NCI-H2081 treated with DMSO at 0.1 percent for 48 hours (cell line): ENCODE results near the gene PAPLN.

Experiments
- DNase-seq: peaks from one replicate; lab custom pipeline; 2025; lab: John Stamatoyannopoulos, UW

The PAPLN gene

DNA sequence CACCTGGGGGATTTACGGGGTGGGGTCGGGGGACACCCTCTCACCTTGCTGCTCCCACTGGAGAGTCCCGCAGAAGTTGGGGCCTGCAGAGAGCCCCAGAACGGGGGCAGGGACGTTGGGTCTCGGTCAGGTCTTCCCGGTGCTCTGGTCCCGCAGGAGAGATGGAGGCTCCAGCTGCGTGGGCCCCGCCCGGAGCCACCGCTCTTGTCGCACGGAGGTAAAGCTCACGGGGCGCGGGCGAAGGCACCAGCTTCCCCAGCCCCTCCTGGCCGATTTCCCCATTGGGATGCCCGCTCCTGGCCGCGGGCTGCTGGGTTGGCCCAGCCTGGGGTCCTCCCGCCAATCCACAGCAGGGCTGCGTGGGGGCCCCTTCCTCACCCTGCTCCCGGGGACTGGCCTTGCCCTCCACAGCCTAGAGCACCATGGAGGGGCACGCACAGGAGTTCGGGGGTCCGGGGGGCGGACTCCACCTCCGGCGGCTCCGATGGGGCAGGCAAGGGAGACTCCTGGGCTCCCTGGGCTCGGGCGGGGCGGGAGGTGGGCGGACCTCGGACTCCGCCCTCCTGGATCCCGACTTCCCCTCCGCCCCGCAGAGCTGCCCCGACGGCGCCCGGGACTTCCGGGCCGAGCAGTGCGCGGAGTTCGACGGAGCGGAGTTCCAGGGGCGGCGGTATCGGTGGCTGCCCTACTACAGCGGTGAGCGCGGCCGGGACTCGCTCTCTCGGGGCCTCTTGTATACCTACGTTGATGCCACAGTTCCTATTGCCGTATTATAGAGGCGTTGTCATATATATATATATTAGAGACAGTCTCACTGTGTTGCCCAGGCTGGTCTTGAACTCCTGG lies 8.4 kb downstream of the PAPLN start:
- no peak for DNase-seq

GRCh38 chr14:73246387-73247150 lies 9.3 kb downstream of the PAPLN start:
- DNase-seq: no peak

DNA sequence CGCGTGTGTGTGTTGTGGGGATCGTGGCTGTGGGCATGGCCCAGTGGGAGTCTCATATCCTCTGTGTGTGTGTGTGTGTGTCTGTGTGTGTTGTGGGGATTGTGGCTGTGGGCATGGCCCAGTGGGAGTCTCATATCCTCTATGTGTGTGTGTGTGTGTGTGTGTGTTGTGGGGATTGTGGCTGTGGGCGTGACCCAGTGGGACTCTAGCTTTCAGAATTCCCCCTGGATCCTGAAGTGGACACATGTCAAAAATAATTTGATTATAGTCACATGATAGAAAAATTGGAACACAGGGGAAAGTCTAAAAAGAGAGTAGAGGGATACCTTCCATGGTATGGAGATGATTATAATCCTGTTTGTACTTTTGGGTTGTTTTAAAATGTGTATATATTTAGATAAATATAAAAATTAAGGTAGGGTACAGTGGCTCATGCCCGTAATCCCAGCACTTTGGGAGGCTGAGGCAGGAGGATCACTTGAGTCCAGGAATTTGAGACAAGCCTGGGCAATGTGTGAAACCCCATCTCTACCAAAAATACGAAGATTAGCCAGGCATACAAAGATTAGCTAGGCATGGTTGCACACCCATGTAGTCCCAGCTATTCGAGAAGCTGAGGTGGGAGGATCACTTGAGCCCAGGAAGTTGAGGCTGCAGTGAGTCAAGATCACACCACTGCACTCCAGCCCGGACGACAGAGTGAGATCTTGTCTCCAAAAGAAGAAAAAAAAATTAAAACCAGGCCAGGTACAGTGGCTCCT lies 11.0 kb downstream of the PAPLN start:
- no peak for DNase-seq

DNA sequence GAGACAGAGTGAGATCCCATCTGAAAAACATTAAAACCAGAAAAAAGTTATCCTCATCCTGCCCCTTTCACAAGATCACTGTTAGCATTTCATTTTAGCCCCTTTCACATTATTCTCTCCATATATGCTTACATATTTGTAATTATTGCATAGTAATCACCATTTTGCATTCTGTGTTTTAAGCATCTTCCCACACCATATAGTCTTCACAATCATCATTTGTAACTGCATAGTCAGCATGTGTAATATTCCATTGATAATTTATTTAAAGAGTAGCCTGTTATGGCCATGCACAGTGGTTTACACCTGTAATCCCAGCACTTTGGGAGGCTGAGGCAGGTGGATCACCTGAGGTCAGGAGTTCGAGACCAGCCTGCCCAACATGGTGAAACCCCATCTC lies 11.8 kb downstream of the PAPLN start:
- no peak for DNase-seq

GRCh38 chr14:73249564-73250316 lies 12.4 kb downstream of the PAPLN start:
- no peak for DNase-seq

GRCh38 chr14:73250317-73250713 lies 13.0 kb downstream of the PAPLN start:
- DNase-seq: no peak

GRCh38 chr14:73250781-73251500 lies 13.6 kb downstream of the PAPLN start:
- no peak for DNase-seq

- DNase-seq: no peak
Measured at GRCh38 chr14:73251516-73252215, 14.4 kb downstream of the PAPLN start.

- no peak for DNase-seq
Measured at GRCh38 chr14:73252491-73253322, 15.4 kb downstream of the PAPLN start.

DNA sequence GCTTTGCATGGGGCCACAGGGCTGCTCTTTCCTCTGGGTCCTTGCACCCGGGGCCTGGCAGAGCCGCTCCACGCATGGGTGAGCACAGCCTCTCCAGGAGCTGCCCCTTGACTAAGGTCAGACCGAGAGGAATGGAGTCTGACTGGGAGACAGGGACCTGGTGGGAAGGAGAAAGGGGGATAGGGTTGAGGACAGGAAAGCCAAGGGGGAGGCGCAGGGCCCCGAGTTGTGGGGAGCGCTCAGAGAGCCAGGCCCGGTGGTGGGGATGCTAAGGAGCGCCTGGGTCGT lies 16.0 kb downstream of the PAPLN start:
- DNase-seq: no peak

DNA sequence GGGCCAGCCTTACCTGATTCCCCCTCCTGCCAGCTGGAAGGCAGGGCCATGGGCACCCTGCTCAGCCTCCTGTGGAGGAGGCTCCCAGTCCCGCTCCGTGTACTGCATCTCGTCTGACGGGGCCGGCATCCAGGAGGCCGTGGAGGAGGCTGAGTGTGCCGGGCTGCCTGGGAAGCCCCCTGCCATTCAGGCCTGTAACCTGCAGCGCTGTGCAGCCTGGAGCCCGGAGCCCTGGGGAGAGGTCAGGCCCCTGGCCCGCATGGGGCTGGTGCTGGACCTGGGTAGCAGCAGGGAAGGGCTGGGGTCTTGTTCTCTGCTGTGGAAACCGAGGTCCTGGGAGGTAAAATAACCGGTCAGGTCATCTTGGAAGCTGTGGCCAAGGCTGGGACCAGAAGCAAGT lies 16.4 kb downstream of the PAPLN start:
- no peak for DNase-seq

DNA sequence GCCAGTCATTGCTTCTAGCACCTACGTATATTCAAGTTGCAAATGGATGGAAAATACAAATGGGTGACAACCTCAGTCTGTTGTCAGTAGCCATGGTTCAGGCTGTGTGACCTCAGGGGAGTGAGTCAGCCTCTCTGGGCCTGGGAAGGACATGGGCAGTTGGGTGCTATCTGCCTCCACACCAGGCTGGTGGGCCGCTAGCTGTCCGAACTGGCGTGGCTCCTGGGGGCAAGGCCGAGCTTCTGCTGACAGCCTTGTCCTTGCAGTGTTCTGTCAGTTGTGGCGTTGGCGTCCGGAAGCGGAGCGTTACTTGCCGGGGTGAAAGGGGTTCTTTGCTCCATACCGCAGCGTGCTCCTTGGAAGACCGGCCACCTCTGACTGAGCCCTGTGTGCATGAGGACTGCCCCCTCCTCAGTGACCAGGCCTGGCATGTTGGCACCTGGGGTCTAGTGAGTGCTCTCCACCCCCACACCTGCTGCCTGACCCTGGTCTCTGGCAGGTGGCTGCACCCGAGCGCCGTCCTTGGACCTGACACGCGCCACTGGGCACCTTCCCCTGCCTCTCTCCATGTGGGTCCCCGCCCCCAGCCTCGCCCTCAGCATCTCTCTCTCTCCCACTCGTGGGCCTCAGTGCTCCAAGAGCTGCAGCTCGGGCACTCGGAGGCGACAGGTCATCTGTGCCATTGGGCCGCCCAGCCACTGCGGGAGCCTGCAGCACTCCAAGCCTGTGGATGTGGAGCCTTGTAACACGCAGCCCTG lies 17.1 kb downstream of the PAPLN start:
- DNase-seq: no peak

- DNase-seq: no peak
Measured at GRCh38 chr14:73255005-73255400, 17.7 kb downstream of the PAPLN start.

- DNase-seq: no peak
Measured at GRCh38 chr14:73255693-73256225, 18.5 kb downstream of the PAPLN start.

GRCh38 chr14:73258076-73258475 lies 20.8 kb downstream of the PAPLN start:
- DNase-seq: no peak

GRCh38 chr14:73258845-73259611 lies 21.7 kb downstream of the PAPLN start:
- DNase-seq: no peak

DNA sequence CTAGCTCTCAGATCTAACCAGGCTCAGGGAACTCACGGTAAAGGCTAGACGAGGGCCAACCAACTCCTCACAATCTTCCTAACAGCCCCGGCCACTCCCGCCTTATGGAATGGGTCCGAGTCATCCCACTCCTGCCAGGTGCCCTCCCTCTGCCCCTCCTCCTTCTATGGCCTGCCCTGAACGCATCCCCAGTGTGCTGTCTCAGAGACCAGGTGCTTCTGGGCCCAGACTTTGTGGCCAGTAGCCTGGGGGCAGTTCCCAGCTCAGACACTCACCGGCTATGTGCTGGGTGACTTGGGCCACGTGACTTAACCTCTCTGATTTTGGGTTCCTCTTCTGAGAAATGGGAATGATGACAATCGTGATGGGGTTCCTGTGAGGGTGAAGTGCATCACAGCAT lies 22.5 kb downstream of the PAPLN start:
- DNase-seq: no peak

DNA sequence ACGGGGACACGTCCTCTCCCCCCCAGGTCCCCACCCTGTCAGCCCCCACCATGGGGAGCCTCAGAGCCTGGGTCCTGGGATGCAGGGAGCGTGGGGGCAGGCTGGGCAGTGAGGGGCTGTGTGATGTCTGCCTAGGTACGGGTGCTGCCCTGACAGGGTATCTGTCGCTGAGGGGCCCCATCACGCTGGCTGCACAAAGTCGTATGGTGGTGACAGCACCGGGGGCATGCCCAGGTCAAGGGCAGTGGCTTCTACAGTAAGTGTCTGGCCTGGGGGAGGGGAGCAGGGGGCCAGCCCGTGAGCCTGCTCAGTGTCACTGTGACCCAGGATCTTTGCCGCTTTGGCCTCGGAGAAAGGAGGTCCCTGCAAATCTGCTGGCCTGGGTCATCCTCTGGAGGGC lies 23.3 kb downstream of the PAPLN start:
- DNase-seq: no peak
